Astrocyte (in vitro differentiated cells and primary cell): ENCODE measurements around the gene PSORS1C1. TPM values are rescaled to one million over a fixed set of nuclear protein-coding genes. Genes with fewer than 3 reads are reported as not detected.
"Not testable (repeated sequence)": the region's sequence is repeated elsewhere in the genome, so short reads cannot be mapped to it uniquely, and the experiment has no call there.

ENCODE experiments used
- DNase-seq: peaks from one replicate; pipeline ENCODE4 v3.0.0-alpha.2; 2010; ENCODE audit warnings: low read depth
- FAIRE-seq: peaks from 2 replicates; lab custom pipeline; 2011; peaks lifted over from hg19 to GRCh38; lab: Jason Lieb, UNC
- H2AFZ ChIP-seq: 2 replicates; pipeline ENCODE4 v1.6.0; 2012; ENCODE audit warnings: low read depth, low read length, inconsistent platforms
- H3K27ac ChIP-seq: 2 replicates; pipeline ENCODE4 v1.5.1; 2011; ENCODE audit warnings: low read depth, low read length, inconsistent platforms
- H3K27me3 ChIP-seq: 2 replicates; pipeline ENCODE4 v1.6.0; 2011; ENCODE audit warnings: low read length, inconsistent platforms; ENCODE audit not compliant: insufficient read depth
- H3K36me3 ChIP-seq: 2 replicates; pipeline ENCODE4 v1.5.1; 2011; ENCODE audit warnings: low read length, inconsistent platforms; ENCODE audit not compliant: insufficient read depth
- H3K4me1 ChIP-seq: 2 replicates; pipeline ENCODE4 v1.5.1; 2011; ENCODE audit warnings: low read length, inconsistent platforms; ENCODE audit not compliant: insufficient read depth
- H3K4me2 ChIP-seq: 2 replicates; pipeline ENCODE4 v1.6.0; 2012; ENCODE audit warnings: low read length, inconsistent platforms
- H3K4me3 ChIP-seq: 2 replicates; pipeline ENCODE4 v1.5.1; 2011; ENCODE audit warnings: low read depth, mild to moderate bottlenecking, low read length, inconsistent platforms; ENCODE audit not compliant: insufficient read depth
- H3K79me2 ChIP-seq: 2 replicates; pipeline ENCODE4 v1.6.0; 2012; ENCODE audit warnings: mild to moderate bottlenecking, low read length, inconsistent platforms; ENCODE audit not compliant: insufficient read depth
- H3K9ac ChIP-seq: 2 replicates; pipeline ENCODE4 v1.6.0; 2012; ENCODE audit warnings: mild to moderate bottlenecking, low read length, inconsistent platforms
- H3K9me3 ChIP-seq: 2 replicates; pipeline ENCODE4 v1.5.1; 2012; ENCODE audit warnings: low read depth, mild to moderate bottlenecking, low read length, inconsistent platforms; ENCODE audit not compliant: insufficient read depth
- H4K20me1 ChIP-seq: 2 replicates; pipeline ENCODE4 v1.6.0; 2012; ENCODE audit warnings: low read length, inconsistent platforms; ENCODE audit not compliant: insufficient read depth
- H3K27ac Mint-ChIP-seq: one replicate; pipeline ENCODE4 v1.8.0; 2021; ENCODE audit warnings: mild to moderate bottlenecking, mixed read lengths; ENCODE audit not compliant: unreplicated experiment
- H3K27me3 Mint-ChIP-seq: one replicate; pipeline ENCODE4 v1.8.0; 2021; ENCODE audit warnings: low read depth, mixed read lengths; ENCODE audit not compliant: unreplicated experiment
- H3K36me3 Mint-ChIP-seq: one replicate; pipeline ENCODE4 v1.8.0; 2021; ENCODE audit warnings: low read depth, mixed read lengths; ENCODE audit not compliant: unreplicated experiment
- H3K4me1 Mint-ChIP-seq: one replicate; pipeline ENCODE4 v1.8.0; 2021; ENCODE audit warnings: low read depth, mixed read lengths; ENCODE audit not compliant: unreplicated experiment
- H3K4me3 Mint-ChIP-seq: one replicate; pipeline ENCODE4 v1.8.0; 2021; ENCODE audit warnings: mild to moderate bottlenecking, moderate library complexity, mixed read lengths; ENCODE audit not compliant: unreplicated experiment
- H3K9me3 Mint-ChIP-seq: one replicate; pipeline ENCODE4 v1.8.0; 2021; ENCODE audit warnings: mild to moderate bottlenecking, mixed read lengths; ENCODE audit not compliant: unreplicated experiment
- EZH2 ChIP-seq: IDR thresholded peaks from 2 replicates; pipeline ENCODE4 v1.6.1; 2012; ENCODE audit warnings: mild to moderate bottlenecking, low read length, inconsistent platforms; ENCODE audit not compliant: insufficient read depth
- total RNA-seq: library from RNA; stranded (reverse); gene quantifications from 2 replicates; pipeline ENCODE4 v1.2.1, GENCODE V29; 2021
- TF ChIP-seq, protein P1 (sequence below): IDR thresholded peaks from 2 replicates; pipeline ENCODE4 v1.5.1; 2011; ENCODE audit warnings: low read depth, mild to moderate bottlenecking, inconsistent platforms, low read length, moderate library complexity; ENCODE audit not compliant: insufficient read depth

PSORS1C1 gene
- total RNA-seq, 1 donor from 2014 or later: 9.2 TPM

DNA sequence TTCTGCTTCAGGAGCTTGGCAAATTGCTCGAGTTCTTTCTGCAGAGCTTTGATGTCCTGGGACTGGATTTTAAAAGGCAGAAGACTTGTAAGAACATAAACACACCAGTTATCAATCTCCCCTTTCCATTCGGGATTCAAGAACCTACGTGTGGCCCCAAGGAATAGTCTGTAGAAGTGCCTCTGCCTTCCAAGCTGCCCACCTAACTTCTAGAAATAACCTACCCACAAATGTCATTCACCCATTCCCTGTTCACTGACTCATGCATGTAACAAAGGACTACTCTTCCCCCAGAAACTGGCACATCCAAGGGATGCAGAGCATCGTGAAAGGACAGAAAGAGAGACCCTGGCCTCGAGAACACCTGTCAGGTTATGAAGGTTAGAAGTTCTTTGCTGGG, 51.4 kb downstream of the PSORS1C1 start:
- Histone ChIP-seq H3K4me3 (no peak overlapping the region), H3K27ac (no peak overlapping the region), H3K27me3 (no peaks in the 10 kb centered on the region), H3K9ac (no peak overlapping the region), H3K36me3 (no peaks in the 10 kb centered on the region), H2AFZ (no peak overlapping the region), H3K4me1 (no peaks in the 10 kb centered on the region), H4K20me1 (no peaks in the 10 kb centered on the region), H3K9me3 (no peaks in the 10 kb centered on the region), H3K4me2 (no peak overlapping the region), H3K79me2 (no peaks in the 10 kb centered on the region)
- Mint-ChIP-seq H3K27ac (no peak overlapping the region), H3K36me3 (peaks cover 3% of the 10 kb centered on the region), H3K27me3 (peaks cover 25% of the 10 kb centered on the region), H3K4me3 (no peak overlapping the region), H3K4me1 (no peaks in the 10 kb centered on the region), H3K9me3 (no peaks in the 10 kb centered on the region)
- no peak for DNase-seq
- TF ChIP-seq EZH2: no peak
- TF ChIP-seq, protein P1, sequence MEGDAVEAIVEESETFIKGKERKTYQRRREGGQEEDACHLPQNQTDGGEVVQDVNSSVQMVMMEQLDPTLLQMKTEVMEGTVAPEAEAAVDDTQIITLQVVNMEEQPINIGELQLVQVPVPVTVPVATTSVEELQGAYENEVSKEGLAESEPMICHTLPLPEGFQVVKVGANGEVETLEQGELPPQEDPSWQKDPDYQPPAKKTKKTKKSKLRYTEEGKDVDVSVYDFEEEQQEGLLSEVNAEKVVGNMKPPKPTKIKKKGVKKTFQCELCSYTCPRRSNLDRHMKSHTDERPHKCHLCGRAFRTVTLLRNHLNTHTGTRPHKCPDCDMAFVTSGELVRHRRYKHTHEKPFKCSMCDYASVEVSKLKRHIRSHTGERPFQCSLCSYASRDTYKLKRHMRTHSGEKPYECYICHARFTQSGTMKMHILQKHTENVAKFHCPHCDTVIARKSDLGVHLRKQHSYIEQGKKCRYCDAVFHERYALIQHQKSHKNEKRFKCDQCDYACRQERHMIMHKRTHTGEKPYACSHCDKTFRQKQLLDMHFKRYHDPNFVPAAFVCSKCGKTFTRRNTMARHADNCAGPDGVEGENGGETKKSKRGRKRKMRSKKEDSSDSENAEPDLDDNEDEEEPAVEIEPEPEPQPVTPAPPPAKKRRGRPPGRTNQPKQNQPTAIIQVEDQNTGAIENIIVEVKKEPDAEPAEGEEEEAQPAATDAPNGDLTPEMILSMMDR: no peak
- FAIRE-seq: no peak

DNA sequence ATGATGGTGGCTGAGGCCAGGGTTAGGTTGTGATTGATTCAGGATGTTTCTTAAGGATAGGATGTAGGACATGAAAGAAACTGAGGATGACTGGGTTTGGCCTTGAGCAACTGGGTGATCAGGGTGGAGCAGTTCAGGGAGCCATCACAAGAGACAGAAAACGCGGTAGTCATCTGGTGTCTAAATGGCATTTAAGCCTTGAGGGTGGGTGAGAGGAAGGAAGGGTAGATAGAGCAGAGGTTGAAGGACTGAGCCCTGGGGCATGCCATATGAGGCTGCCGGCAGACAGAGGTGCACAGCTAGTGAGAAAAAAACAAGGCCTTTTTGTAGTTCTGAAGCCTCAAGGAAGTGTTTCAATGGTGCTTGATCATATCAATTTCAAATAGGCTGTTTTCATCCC, 54.0 kb downstream of the PSORS1C1 start:
- Histone ChIP-seq H4K20me1 (no peaks in the 10 kb centered on the region), H3K27me3 (no peaks in the 10 kb centered on the region), H3K79me2 (no peaks in the 10 kb centered on the region), H3K9ac (no peak overlapping the region), H3K4me3 (no peak overlapping the region), H3K4me2 (no peak overlapping the region), H3K9me3 (no peaks in the 10 kb centered on the region), H2AFZ (no peak overlapping the region), H3K27ac (no peak overlapping the region), H3K4me1 (no peaks in the 10 kb centered on the region), H3K36me3 (no peaks in the 10 kb centered on the region)
- Mint-ChIP-seq H3K27me3 (peaks cover 27% of the 10 kb centered on the region), H3K4me3 (no peak overlapping the region), H3K36me3 (peaks cover 5% of the 10 kb centered on the region), H3K27ac (peak overlapping the region; percentile 58), H3K4me1 (peaks cover 5% of the 10 kb centered on the region), H3K9me3 (no peaks in the 10 kb centered on the region)
- TF ChIP-seq, protein P1: no peak
- TF ChIP-seq EZH2: no peak
- no peak for DNase-seq
- no peak for FAIRE-seq

DNA sequence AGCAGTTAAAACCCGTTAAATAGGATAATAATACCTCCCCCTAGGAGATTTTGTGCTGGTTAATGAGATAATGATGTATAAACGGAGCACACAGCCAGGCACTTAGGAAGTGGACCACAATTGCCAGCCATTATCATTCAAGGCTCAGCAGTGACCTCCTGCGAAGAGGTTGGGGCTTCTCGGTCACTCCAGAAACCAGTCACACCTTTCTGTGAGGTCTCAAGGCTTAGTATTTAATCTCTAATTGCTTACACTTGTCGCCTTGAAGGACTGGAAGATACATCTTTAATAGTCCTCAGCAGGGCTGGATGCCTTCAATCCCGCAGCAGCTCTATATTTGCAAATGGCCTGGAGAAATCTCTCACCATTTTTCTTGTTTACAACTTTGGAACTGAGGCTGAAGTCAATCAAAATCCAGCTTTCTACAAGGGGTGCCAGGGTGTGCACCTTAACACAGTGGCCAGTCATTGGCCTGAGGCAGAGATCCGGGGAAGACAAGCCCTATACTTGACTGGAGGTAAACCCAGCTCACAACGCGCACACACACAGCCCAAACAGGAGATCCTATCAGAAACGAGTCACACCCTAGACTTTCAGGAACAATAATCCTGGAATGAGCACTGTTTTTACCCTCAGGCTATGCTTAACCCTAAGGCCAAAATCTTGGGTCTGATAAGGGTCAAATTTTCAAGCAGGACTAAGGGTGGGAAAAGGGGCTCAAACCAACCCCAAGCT, 54.7 kb downstream of the PSORS1C1 start:
- Histone ChIP-seq H4K20me1 (no peaks in the 10 kb centered on the region), H3K27ac (no peak overlapping the region), H3K4me2 (no peak overlapping the region), H3K4me1 (no peaks in the 10 kb centered on the region), H2AFZ (no peak overlapping the region), H3K36me3 (no peaks in the 10 kb centered on the region), H3K27me3 (no peaks in the 10 kb centered on the region), H3K9ac (no peak overlapping the region), H3K4me3 (no peak overlapping the region), H3K9me3 (no peaks in the 10 kb centered on the region), H3K79me2 (no peaks in the 10 kb centered on the region)
- no peak overlapping the region for H3K4me3 Mint-ChIP-seq
- DNase-seq (no peak), FAIRE-seq (no peak)
- peaks cover 26% of the 10 kb centered on the region for H3K27me3 Mint-ChIP-seq
- H3K9me3 Mint-ChIP-seq: no peaks in the 10 kb centered on the region
- H3K36me3 Mint-ChIP-seq: peaks cover 2% of the 10 kb centered on the region
- peaks cover 8% of the 10 kb centered on the region for H3K4me1 Mint-ChIP-seq
- no peak overlapping the region for H3K27ac Mint-ChIP-seq
- TF ChIP-seq, protein P1: no peak
- no peak for TF ChIP-seq EZH2

DNA sequence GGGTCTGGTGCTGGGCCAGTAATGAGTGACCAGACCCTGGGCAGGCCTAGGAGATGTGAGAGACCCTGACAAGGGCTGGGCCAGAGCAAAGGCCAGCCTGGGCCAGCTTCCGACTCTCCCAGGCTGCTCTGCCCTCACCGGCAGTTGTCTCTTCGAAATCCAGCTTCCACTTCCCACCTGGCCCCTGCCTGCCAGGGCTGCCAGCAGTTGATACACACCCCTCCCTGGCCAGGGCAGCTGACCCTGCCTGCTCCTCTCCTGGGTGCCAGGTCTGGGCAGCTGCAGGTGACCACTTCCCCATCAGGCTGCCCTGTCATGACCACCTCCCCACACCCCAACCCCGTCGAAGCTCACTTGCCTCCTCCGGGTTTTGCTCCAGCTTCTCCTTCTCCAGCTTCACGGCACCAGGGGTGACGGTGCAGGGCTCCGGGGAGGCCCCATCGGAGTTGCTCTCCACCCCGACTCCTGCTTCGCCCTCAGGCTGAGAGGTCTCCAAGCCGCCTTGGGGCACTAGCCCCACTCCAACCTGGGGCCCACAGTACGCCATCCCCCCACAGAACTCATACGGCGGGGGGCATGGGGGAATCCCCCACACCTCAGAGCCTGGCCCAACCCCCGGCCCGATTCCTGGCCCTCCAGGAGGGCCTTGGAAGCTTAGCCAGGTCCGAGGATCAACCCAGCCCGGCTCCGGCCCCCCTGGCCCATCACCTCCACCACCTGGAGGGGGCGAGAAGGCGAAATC, 55.4 kb downstream of the PSORS1C1 start:
- not testable (repeated sequence) for H3K79me2 ChIP-seq, H3K4me3 ChIP-seq, H3K9me3 Mint-ChIP-seq, H3K27ac ChIP-seq, FAIRE-seq, H3K27me3 ChIP-seq, H3K4me3 Mint-ChIP-seq, H3K9ac ChIP-seq, H3K4me1 Mint-ChIP-seq, H3K4me2 ChIP-seq, H3K4me1 ChIP-seq, H3K27ac Mint-ChIP-seq, H2AFZ ChIP-seq, H3K36me3 ChIP-seq, H4K20me1 ChIP-seq, H3K36me3 Mint-ChIP-seq, DNase-seq, H3K9me3 ChIP-seq
- H3K27me3 Mint-ChIP-seq: peaks cover 26% of the 10 kb centered on the region
